ENCODE measurements around the gene FAM222A.

Gene FAM222A

GRCh38 chr12:109778684-109779083 is 65.1 kb downstream of the FAM222A start:
- no peak for DNase-seq

DNA sequence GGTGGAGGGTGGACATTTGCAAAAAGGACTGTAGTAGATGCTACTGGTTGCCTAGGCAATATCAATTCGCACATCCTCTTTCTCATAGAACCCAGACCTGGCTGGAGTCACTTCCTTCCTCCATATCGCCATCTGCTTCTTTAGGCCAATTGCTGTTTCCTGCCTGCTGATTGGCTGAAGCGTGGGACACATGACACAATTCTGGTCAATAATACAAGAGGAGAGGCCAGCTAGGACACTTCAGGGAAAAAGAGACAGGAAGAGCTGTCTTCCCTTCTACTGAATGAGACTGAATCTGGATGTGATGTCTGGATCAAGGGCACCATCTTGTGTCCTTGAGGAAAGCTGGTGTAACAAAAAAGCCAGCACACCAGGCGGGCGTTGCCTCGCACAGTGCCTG is 65.8 kb downstream of the FAM222A start:
- DNase-seq, result no peak

DNA sequence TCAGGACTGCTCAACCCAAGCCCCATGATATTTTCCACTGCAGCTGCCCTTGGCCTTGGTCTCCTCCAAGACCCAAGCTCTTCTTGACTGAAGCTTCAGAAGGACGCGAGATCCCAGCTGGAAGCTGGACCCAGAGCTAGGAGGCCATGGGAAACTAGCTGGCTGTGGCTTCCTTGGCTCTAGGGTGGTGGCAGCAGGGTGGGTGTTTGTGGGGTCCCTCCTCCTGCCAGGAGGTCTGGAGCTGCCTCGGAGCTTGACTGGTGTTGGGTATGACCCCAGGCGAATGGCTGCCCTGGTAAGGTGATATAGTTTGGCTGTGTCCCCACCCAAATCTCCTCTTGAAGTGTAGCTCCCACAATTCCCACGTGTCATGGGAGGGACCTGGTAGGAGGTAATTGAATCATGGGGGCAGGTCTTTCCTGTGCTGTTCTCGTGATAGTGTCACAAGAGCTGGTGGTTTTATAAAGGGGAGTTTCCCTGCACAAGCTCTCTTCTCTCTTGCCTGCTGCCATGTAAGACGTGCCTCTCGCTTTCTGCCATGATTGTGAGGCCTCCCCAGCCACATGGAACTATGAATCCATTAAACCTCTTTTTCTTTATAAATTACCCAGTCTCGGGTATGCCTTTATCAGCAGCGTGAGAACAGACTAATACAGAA is 68.2 kb downstream of the FAM222A start:
- DNase-seq, result no peak

GRCh38 chr12:109782326-109782703 is 68.7 kb downstream of the FAM222A start:
- DNase-seq, result no peak

- no peak for DNase-seq
Measured at GRCh38 chr12:109783135-109783964, 69.7 kb downstream of the FAM222A start.

- no peak for DNase-seq
Measured at GRCh38 chr12:109783965-109784244, 70.3 kb downstream of the FAM222A start.

DNA sequence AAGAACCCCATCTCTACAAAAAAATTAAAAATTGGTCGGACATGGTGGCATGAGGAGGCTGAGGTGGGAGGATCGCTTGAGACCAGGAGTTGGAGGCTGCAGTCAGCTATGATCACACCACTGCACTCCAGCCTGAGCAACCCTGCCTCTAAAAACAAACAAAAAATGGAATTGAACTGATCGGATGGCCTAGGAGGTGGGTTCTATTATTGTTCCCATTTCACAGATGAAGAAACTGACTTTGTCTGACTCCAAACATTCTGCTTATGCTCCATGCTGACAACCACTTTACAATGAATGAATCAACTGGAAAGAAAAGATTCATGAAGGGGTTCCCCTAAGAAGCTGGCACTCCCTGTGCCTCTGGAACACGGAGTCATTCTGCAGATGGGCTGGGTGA is 72.2 kb downstream of the FAM222A start:
- no peak for DNase-seq

- no peak for DNase-seq
Measured at GRCh38 chr12:109786799-109787198, 73.2 kb downstream of the FAM222A start.

GRCh38 chr12:109789526-109790048 is 76.0 kb downstream of the FAM222A start:
- DNase-seq, result no peak

DNA sequence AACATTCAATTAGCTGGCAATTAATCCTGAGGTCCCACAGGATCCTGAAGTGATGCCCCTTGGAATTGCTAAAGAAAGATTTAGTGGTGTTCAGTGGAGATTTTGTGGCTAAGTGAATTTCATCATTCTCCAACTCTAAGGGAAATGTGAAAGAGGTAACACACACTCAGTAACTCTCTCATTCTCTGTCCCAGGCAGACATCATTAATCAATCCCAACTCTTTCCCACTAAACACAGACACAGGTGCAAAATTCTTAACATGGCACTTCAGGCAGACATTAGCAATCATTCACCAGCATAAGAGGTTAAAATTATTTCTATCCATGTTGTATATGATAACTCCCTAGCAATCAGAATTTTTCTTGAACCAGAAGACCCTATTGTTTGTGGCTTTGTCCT is 79.4 kb downstream of the FAM222A start:
- DNase-seq, result no peak

GRCh38 chr12:109793411-109793810 is 79.8 kb downstream of the FAM222A start:
- no peak for DNase-seq

GRCh38 chr12:109793826-109794501 is 80.3 kb downstream of the FAM222A start:
- DNase-seq, result no peak

DNA sequence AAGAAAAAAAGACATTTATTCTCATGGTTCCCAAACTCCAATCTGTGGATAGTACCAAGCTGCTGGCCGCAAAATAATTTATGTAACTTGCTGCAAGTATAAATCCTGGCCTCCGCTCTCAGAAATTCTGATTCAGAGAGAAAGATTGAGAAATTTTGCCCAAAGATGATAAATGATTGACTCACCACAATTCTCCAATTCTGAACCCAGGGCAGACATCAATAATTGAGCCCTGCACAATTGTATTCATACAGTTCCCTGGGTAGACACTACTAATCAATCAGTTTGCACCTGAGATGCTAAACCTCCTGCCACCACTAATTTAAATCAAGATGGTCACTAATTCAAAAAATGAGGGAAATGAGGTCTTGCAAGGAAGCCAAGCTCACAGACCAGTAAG is 81.4 kb downstream of the FAM222A start:
- no peak for DNase-seq

- DNase-seq, result no peak
Measured at GRCh38 chr12:109796057-109796456, 82.4 kb downstream of the FAM222A start.

- DNase-seq, result no peak
Measured at GRCh38 chr12:109797905-109798669, 84.5 kb downstream of the FAM222A start.

DNA sequence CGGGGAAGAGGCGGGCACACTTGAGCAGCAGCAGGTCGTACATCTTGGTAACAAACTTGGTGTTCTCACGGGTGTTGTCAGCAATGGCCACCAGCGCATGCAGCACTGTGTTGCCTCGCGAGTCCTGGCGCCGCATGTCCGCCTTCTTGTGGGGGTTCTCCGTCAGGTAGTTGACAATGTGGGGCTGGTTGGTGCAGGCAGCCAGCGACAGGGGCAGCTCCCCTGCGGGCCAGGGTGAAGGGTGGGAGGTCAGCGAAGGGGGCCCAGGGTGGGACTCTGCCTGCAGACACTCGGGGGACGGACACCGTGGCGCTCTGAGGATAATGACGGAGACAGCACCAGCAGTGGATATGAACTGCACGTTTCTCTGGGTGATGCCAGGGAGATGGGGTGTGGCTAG is 85.1 kb downstream of the FAM222A start:
- no peak for DNase-seq

- no peak for DNase-seq
Measured at GRCh38 chr12:109800536-109800935, 86.9 kb downstream of the FAM222A start.

DNA sequence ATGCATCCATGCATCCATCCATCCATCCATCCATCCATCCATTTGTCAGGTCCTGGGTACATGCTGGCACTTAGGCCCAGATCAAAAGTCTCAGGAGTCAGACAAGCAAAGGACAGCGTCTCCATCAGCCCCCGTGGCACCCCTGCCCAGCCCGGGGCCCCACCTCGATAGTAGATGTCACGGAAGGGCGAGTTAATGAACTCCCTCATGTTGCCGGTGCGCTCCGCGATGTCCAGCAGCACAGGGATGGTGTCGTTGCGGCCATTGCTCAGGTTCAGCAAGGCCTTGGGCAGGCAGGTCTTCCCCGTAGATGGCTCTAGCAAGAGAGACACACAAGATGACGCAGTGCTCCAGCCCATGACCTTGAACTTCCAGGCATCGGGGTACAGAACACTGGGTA is 89.2 kb downstream of the FAM222A start:
- DNase-seq, result no peak

GRCh38 chr12:109803678-109804077 is 90.1 kb downstream of the FAM222A start:
- DNase-seq, result no peak

- DNase-seq, result peak; percentile 74
Measured at GRCh38 chr12:109804820-109805761, 91.5 kb downstream of the FAM222A start.

GRCh38 chr12:109807954-109808643 is 94.5 kb downstream of the FAM222A start:
- DNase-seq, result no peak
